PC-3 (cell line): ENCODE measurements around the gene PAH. TPM values are rescaled to one million over a fixed set of nuclear protein-coding genes. Genes with fewer than 3 reads are reported as not detected.

Experiments
- ATAC-seq: fragments of 200-7000 bp; cut with Tn5 transposase; 2 replicates; pipeline ENCODE4 v1.9.1; 2020; ENCODE audit warnings: mild to moderate bottlenecking, moderate library complexity
- BruUV-seq: library from RNA; stranded (reverse); fragments of 400-500 nt; replicated peaks from 2 replicates; lab custom pipeline; 2021; lab: Mats Ljungman, UMichigan
- CTCF ChIA-PET: fragments of 300-600 bp; sonication (Branson Sonifier 250); formaldehyde crosslinking; loops from one replicate; lab custom pipeline; 2022; ENCODE audit warnings: antibody characterized with exemption; lab: Charles Lee
- POLR2A ChIA-PET: fragments of 300-600 bp; sonication (Branson Sonifier 250); formaldehyde crosslinking; loops from one replicate; lab custom pipeline; 2022; ENCODE audit warnings: antibody characterized with exemption; ENCODE audit not compliant: unreplicated experiment; lab: Charles Lee
- DNase-seq: peaks from one replicate; pipeline ENCODE4 v3.0.0-alpha.2; 2015
- H2AFZ ChIP-seq: fragments of 300-600 bp; sonication (generic); 2 replicates; pipeline ENCODE4 v1.6.0; 2016; ENCODE audit warnings: antibody characterized with exemption, low read length
- H3F3A ChIP-seq: fragments of 300-600 bp; sonication (generic); one replicate; pipeline ENCODE4 v1.6.0; 2017; ENCODE audit warnings: antibody characterized with exemption, low read length, control low read depth, mild to moderate bottlenecking; ENCODE audit not compliant: unreplicated experiment
- H3K27ac ChIP-seq: fragments of 300-600 bp; sonication (generic); 2 replicates; pipeline ENCODE4 v1.5.1; 2016; ENCODE audit warnings: mild to moderate bottlenecking, low read length
- H3K27me3 ChIP-seq: fragments of 300-600 bp; sonication (generic); 2 replicates; pipeline ENCODE4 v1.6.1; 2016; ENCODE audit warnings: low read length, mixed read lengths
- H3K36me3 ChIP-seq: fragments of 300-600 bp; sonication (generic); 2 replicates; pipeline ENCODE4 v1.6.1; 2016; ENCODE audit warnings: low read depth, mixed run types, low read length, mixed read lengths
- H3K4me1 ChIP-seq: fragments of 300-600 bp; sonication (generic); 2 replicates; pipeline ENCODE4 v1.5.1; 2016; ENCODE audit warnings: low read length; ENCODE audit not compliant: insufficient read depth
- H3K4me2 ChIP-seq: fragments of 300-600 bp; sonication (generic); 2 replicates; pipeline ENCODE4 v1.6.0; 2016; ENCODE audit warnings: low read length
- H3K4me3 ChIP-seq: fragments of 300-600 bp; sonication (generic); 2 replicates; pipeline ENCODE4 v1.5.1; 2016; ENCODE audit warnings: mild to moderate bottlenecking, low read length, mixed read lengths
- H3K79me2 ChIP-seq: fragments of 300-600 bp; sonication (generic); 2 replicates; pipeline ENCODE4 v1.6.1; 2017; ENCODE audit warnings: low read length, mixed read lengths
- H3K9ac ChIP-seq: fragments of 300-600 bp; sonication (generic); 2 replicates; pipeline ENCODE4 v1.6.0; 2016; ENCODE audit warnings: mild to moderate bottlenecking, low read length
- H3K9me2 ChIP-seq: fragments of 300-600 bp; sonication (generic); replicated peaks from 2 replicates; pipeline ENCODE4 v1.6.1; 2016; ENCODE audit warnings: mixed run types, low read length, mixed read lengths
- H3K9me3 ChIP-seq: fragments of 300-600 bp; sonication (generic); 2 replicates; pipeline ENCODE4 v1.6.1; 2016; ENCODE audit warnings: low read length, mixed read lengths
- H4K20me1 ChIP-seq: fragments of 300-600 bp; sonication (generic); 2 replicates; pipeline ENCODE4 v1.6.1; 2016; ENCODE audit warnings: low read length, mixed read lengths
- EZH2 ChIP-seq: fragments of 300-600 bp; sonication (generic); IDR thresholded peaks from one replicate; pipeline ENCODE4 v1.6.1; 2017; ENCODE audit warnings: antibody characterized with exemption, mild to moderate bottlenecking, low read length; ENCODE audit not compliant: unreplicated experiment
- EZH2phosphoT487 ChIP-seq: fragments of 300-600 bp; sonication (generic); IDR thresholded peaks from 2 replicates; pipeline ENCODE4 v1.6.1; 2018; ENCODE audit warnings: mild to moderate bottlenecking, antibody characterized with exemption, low read length, borderline replicate concordance
- intact Hi-C: fragments of 100-400 bp; cut with micrococcal nuclease; formaldehyde crosslinking; loops from 2 replicates; pipeline ENCODE4 v1.9.0; 2023
- total RNA-seq: library from RNA; depleted of rRNA; stranded (reverse); fragments of >200 nt; gene quantifications from 2 replicates; pipeline ENCODE4 v1.2.3, GENCODE V29; 2014
- TF ChIP-seq, protein P1 (sequence below): fragments of 300-600 bp; sonication (generic); conservative IDR thresholded peaks from 2 replicates; pipeline ENCODE4 v1.5.1; 2017; ENCODE audit warnings: antibody characterized with exemption, low read depth, mild to moderate bottlenecking, low read length

The PAH gene
- total RNA-seq, 1 experiment from 2014 or later, result not detected

DNA sequence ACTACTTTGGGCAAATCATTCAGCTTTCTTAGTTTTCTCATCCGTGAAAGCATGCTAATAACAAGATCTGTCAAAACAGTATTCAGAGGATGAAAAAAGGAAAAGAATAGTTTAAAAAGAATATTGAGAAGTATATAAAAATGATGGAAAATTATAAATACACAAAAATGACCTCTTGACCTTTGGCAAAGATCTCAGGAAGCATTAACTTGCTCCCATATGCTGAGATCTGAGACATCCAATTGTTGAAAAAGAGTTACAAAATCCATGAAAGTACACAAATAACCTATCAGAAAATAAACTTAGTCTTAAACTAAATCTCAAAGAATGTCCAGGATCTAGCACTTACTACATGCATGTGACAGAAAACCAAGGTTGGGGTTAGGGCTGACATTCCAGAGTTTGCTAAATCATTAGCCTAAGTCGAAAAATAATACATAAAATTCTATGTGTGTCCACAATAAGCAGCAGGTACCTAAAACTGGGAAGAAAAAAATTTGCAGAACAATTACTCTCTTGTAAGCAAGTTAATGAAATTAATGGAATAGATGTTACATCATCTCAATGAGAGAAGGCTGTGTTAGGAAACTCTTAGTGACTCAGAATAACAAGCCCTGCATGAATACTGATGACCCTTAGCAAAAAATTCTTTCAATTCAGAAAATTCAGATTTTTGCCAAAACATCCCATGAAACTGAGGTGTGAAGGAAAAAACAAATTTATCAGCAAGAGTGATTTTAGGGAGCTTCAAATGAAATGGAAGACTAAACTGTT is 3.4 kb downstream of the PAH start:
- H3K36me3 ChIP-seq, result no peaks in the 10 kb centered on the region
- no peaks in the 10 kb centered on the region for H3K27me3 ChIP-seq
- ATAC-seq (no peak), DNase-seq (no peak)
- intact Hi-C loops, result no loop called here
- no TSS peak for BruUV-seq
- no peaks in the 10 kb centered on the region for H3K9me2 ChIP-seq
- H3K79me2 ChIP-seq, result no peaks in the 10 kb centered on the region
- H3K27ac ChIP-seq, result no peak overlapping the region
- no peaks in the 10 kb centered on the region for H3K9me3 ChIP-seq
- POLR2A ChIA-PET, result no interaction called here
- no peaks in the 10 kb centered on the region for H3F3A ChIP-seq
- CTCF ChIA-PET, result no interaction called here
- H2AFZ ChIP-seq, result no peak overlapping the region
- no peak overlapping the region for H3K4me3 ChIP-seq
- no peak overlapping the region for H3K4me2 ChIP-seq
- TF ChIP-seq EZH2phosphoT487 (no peak), EZH2 (no peak)
- TF ChIP-seq, protein P1, sequence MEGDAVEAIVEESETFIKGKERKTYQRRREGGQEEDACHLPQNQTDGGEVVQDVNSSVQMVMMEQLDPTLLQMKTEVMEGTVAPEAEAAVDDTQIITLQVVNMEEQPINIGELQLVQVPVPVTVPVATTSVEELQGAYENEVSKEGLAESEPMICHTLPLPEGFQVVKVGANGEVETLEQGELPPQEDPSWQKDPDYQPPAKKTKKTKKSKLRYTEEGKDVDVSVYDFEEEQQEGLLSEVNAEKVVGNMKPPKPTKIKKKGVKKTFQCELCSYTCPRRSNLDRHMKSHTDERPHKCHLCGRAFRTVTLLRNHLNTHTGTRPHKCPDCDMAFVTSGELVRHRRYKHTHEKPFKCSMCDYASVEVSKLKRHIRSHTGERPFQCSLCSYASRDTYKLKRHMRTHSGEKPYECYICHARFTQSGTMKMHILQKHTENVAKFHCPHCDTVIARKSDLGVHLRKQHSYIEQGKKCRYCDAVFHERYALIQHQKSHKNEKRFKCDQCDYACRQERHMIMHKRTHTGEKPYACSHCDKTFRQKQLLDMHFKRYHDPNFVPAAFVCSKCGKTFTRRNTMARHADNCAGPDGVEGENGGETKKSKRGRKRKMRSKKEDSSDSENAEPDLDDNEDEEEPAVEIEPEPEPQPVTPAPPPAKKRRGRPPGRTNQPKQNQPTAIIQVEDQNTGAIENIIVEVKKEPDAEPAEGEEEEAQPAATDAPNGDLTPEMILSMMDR, result no peak
- no peak overlapping the region for H3K9ac ChIP-seq
- H4K20me1 ChIP-seq, result no peaks in the 10 kb centered on the region
- no peaks in the 10 kb centered on the region for H3K4me1 ChIP-seq

DNA sequence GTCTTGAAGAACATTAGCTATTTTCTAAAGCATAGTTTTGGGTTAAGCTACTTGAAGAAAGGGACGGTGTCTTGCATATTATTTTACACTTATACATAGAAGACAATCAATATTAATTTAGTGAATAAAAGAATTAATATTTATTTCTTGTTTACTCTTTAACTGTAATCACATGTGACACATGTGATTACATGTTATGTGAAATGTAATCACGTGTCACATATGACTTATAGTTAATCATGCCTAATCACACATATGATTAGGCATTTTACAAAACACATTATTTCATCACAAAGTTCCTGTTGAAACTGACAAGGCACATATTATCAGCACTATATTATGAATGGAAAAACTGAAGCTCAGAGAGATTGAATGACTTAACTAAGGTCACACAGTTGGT is 4.8 kb downstream of the PAH start:
- H3K4me2 ChIP-seq, result no peak overlapping the region
- no TSS peak for BruUV-seq
- CTCF ChIA-PET, result no interaction called here

GRCh38 chr12:102911320-102911719 is 5.7 kb downstream of the PAH start:
- CTCF ChIA-PET, result no interaction called here
- POLR2A ChIA-PET, result no interaction called here
- DNase-seq, result no peak
- no peak overlapping the region for H2AFZ ChIP-seq
- no peaks in the 10 kb centered on the region for H3F3A ChIP-seq
- no peaks in the 10 kb centered on the region for H3K36me3 ChIP-seq
- TF ChIP-seq EZH2 (no peak), EZH2phosphoT487 (no peak)
- TF ChIP-seq, protein P1, result no peak
- BruUV-seq, result no TSS peak
- H3K4me2 ChIP-seq, result no peak overlapping the region
- no peak overlapping the region for H3K4me3 ChIP-seq
- no peaks in the 10 kb centered on the region for H3K27me3 ChIP-seq
- H3K9me3 ChIP-seq, result no peaks in the 10 kb centered on the region
- H3K27ac ChIP-seq, result no peak overlapping the region
- no peaks in the 10 kb centered on the region for H3K9me2 ChIP-seq
- no peak overlapping the region for H3K9ac ChIP-seq
- intact Hi-C loops, result no loop called here
- no peaks in the 10 kb centered on the region for H3K79me2 ChIP-seq
- ATAC-seq, result no peak
- no peaks in the 10 kb centered on the region for H3K4me1 ChIP-seq
- no peaks in the 10 kb centered on the region for H4K20me1 ChIP-seq

More for the DNA sequence above, 4.8 kb downstream of the PAH start:
- DNase-seq (no peak), ATAC-seq (no peak)
- POLR2A ChIA-PET, result no interaction called here
- Histone ChIP-seq H3K79me2 (no peaks in the 10 kb centered on the region), H2AFZ (no peak overlapping the region), H3K4me3 (no peak overlapping the region), H3K27ac (no peak overlapping the region), H3K27me3 (no peaks in the 10 kb centered on the region), H3K9ac (no peak overlapping the region), H3K36me3 (no peaks in the 10 kb centered on the region), H3K4me1 (no peaks in the 10 kb centered on the region), H3F3A (no peaks in the 10 kb centered on the region), H3K9me2 (no peaks in the 10 kb centered on the region), H4K20me1 (no peaks in the 10 kb centered on the region), H3K9me3 (no peaks in the 10 kb centered on the region)
- TF ChIP-seq, protein P1, result no peak
- TF ChIP-seq EZH2phosphoT487 (no peak), EZH2 (no peak)
- intact Hi-C loops, result no loop called here
